Skeletal muscle tissue (tissue), 4 donors: ENCODE data around the gene ASB13. TPM values are rescaled to one million over a fixed set of nuclear protein-coding genes. Genes with fewer than 3 reads are reported as not detected.

ENCODE experiments used
- H3K27ac ChIP-seq: one replicate; pipeline ENCODE4 v1.7.0; 2013; ENCODE audit warnings: mild to moderate bottlenecking, low read depth, low read length, inconsistent platforms
- H3K27me3 ChIP-seq, 3 donors: one replicate each; pipeline ENCODE4 v1.7.0; 2013; ENCODE audit warnings: low read length in 3 of 3; ENCODE audit not compliant: control insufficient read depth in 3 of 3, insufficient read depth in 3 of 3
- H3K36me3 ChIP-seq, 3 donors: one replicate each; pipeline ENCODE4 v1.7.0; 2013; ENCODE audit warnings: low read length in 3 of 3; ENCODE audit not compliant: control insufficient read depth in 3 of 3, insufficient read depth in 3 of 3
- H3K4me1 ChIP-seq, 3 donors: one replicate each; pipeline ENCODE4 v1.7.0; 2013; ENCODE audit warnings: low read length in 3 of 3, mild to moderate bottlenecking in 3 of 3; ENCODE audit not compliant: control insufficient read depth in 3 of 3, insufficient read depth in 3 of 3
- H3K4me3 ChIP-seq, 3 donors: one replicate each; pipeline ENCODE4 v1.7.0; 2013; ENCODE audit warnings: low read length in 3 of 3
- H3K9ac ChIP-seq, 3 donors: one replicate each; pipeline ENCODE4 v1.7.0; 2013; ENCODE audit warnings: low read length in 3 of 3, mild to moderate bottlenecking in 3 of 3, moderate library complexity in 2 of 3, low read depth in 1 of 3
- H3K9me3 ChIP-seq, 3 donors: one replicate each; pipeline ENCODE4 v1.7.0; 2013; ENCODE audit warnings: low read length in 3 of 3; ENCODE audit not compliant: control insufficient read depth in 3 of 3
- total RNA-seq: library from RNA; depleted of rRNA; stranded (reverse); fragments of >200 nt; gene quantifications from one replicate; pipeline ENCODE4 v1.2.3, GENCODE V29; 2014
- donor health status: Osteomylitis.

The ASB13 gene
- total RNA-seq, 1 donor from 2014 or later, result 10.4 TPM

- Histone ChIP-seq H3K9ac (no peak overlapping the region), H3K9me3 (no peaks in the 10 kb centered on the region), H3K27ac (no peak overlapping the region), H3K4me1 (peaks cover 7 to 11% (median 11%) of the 10 kb centered on the region in 3 donors), H3K4me3 (no peak overlapping the region), H3K36me3 (no peaks in the 10 kb centered on the region), H3K27me3 (peaks cover 0 to 2% (median 0%) of the 10 kb centered on the region in 3 donors)
These were observed 63.1 kb downstream of the ASB13 start for GRCh38 chr10:5603091-5603847.

GRCh38 chr10:5601826-5602495 is 64.4 kb downstream of the ASB13 start:
- Histone ChIP-seq H3K9me3 (no peaks in the 10 kb centered on the region), H3K36me3 (no peaks in the 10 kb centered on the region), H3K9ac (no peak overlapping the region), H3K27ac (no peak overlapping the region), H3K4me3 (no peak overlapping the region), H3K27me3 (peaks cover 0 to 2% (median 0%) of the 10 kb centered on the region in 3 donors), H3K4me1 (peaks cover 7 to 11% (median 11%) of the 10 kb centered on the region in 3 donors)

- H3K27me3 ChIP-seq, result no peaks in the 10 kb centered on the region
- H3K27ac ChIP-seq, result no peak overlapping the region
- no peaks in the 10 kb centered on the region for H3K9me3 ChIP-seq
- H3K4me1 ChIP-seq, result peaks cover 7 to 14% (median 11%) of the 10 kb centered on the region in 3 donors
- no peaks in the 10 kb centered on the region for H3K36me3 ChIP-seq
- H3K4me3 ChIP-seq, result no peak overlapping the region
- H3K9ac ChIP-seq, result no peak overlapping the region
These were observed 65.5 kb downstream of the ASB13 start for GRCh38 chr10:5600908-5601307.

- H3K4me3 ChIP-seq, result no peak overlapping the region
- H3K27ac ChIP-seq, result no peak overlapping the region
- H3K36me3 ChIP-seq, result no peaks in the 10 kb centered on the region
- H3K4me1 ChIP-seq, result peaks cover 7 to 16% (median 11%) of the 10 kb centered on the region in 3 donors
- no peaks in the 10 kb centered on the region for H3K27me3 ChIP-seq
- H3K9me3 ChIP-seq, result no peaks in the 10 kb centered on the region
- no peak overlapping the region for H3K9ac ChIP-seq
These were observed 66.5 kb downstream of the ASB13 start for GRCh38 chr10:5599613-5600520.

- H3K27ac ChIP-seq, result no peak overlapping the region
- H3K4me1 ChIP-seq, result peaks cover 7 to 17% (median 11%) of the 10 kb centered on the region in 3 donors
These were observed 68.2 kb downstream of the ASB13 start for GRCh38 chr10:5598085-5598690.

GRCh38 chr10:5596611-5597341 is 69.6 kb downstream of the ASB13 start:
- no peaks in the 10 kb centered on the region for H3K27me3 ChIP-seq
- no peaks in the 10 kb centered on the region for H3K9me3 ChIP-seq
- H3K9ac ChIP-seq, result no peak overlapping the region
- H3K4me1 ChIP-seq, result peaks cover 2 to 13% (median 4%) of the 10 kb centered on the region in 3 donors
- H3K4me3 ChIP-seq, result no peak overlapping the region
- H3K27ac ChIP-seq, result no peak overlapping the region
- no peaks in the 10 kb centered on the region for H3K36me3 ChIP-seq

More at GRCh38 chr10:5598085-5598690, 68.2 kb downstream of the ASB13 start:
- H3K27me3 ChIP-seq, result no peaks in the 10 kb centered on the region
- H3K4me3 ChIP-seq, result no peak overlapping the region
- no peaks in the 10 kb centered on the region for H3K9me3 ChIP-seq
- H3K36me3 ChIP-seq, result no peaks in the 10 kb centered on the region
- no peak overlapping the region for H3K9ac ChIP-seq

GRCh38 chr10:5595994-5596471 is 70.4 kb downstream of the ASB13 start:
- peaks cover 0 to 7% (median 0%) of the 10 kb centered on the region in 3 donors for H3K4me1 ChIP-seq
- H3K36me3 ChIP-seq, result no peaks in the 10 kb centered on the region
- no peak overlapping the region for H3K27ac ChIP-seq
- no peak overlapping the region for H3K4me3 ChIP-seq
- H3K27me3 ChIP-seq, result no peaks in the 10 kb centered on the region
- H3K9me3 ChIP-seq, result no peaks in the 10 kb centered on the region
- no peak overlapping the region for H3K9ac ChIP-seq

- H3K4me3 ChIP-seq, result no peak overlapping the region
- H3K9ac ChIP-seq, result no peak overlapping the region
- H3K27me3 ChIP-seq, result no peaks in the 10 kb centered on the region
- peaks cover 0 to 7% (median 0%) of the 10 kb centered on the region in 3 donors for H3K4me1 ChIP-seq
- no peak overlapping the region for H3K27ac ChIP-seq
- H3K36me3 ChIP-seq, result no peaks in the 10 kb centered on the region
- H3K9me3 ChIP-seq, result no peaks in the 10 kb centered on the region
These were observed 70.8 kb downstream of the ASB13 start for GRCh38 chr10:5595591-5595990.

- H3K27me3 ChIP-seq, result no peaks in the 10 kb centered on the region
- H3K9me3 ChIP-seq, result no peaks in the 10 kb centered on the region
- no peak overlapping the region for H3K9ac ChIP-seq
- H3K4me3 ChIP-seq, result no peak overlapping the region
- H3K27ac ChIP-seq, result no peak overlapping the region
- H3K4me1 ChIP-seq, result peaks cover 0 to 7% (median 0%) of the 10 kb centered on the region in 3 donors
- no peaks in the 10 kb centered on the region for H3K36me3 ChIP-seq
These were observed 71.3 kb downstream of the ASB13 start for GRCh38 chr10:5595095-5595494.
